Stimulated activated CD4-positive, alpha-beta T cell treated with anti-CD3 and anti-CD28 coated beads, Interleukin-2, amount 100 ng/mL, for 24 hours (primary cell): ENCODE results near the gene UTP3.
A peak's percentile ranks its signal among the peaks of the same experiment; 100 is the strongest.
"Not testable (repeated sequence)": the region's sequence is repeated elsewhere in the genome, so short reads cannot be mapped to it uniquely, and the experiment has no call there.

ENCODE experiments used
- DNase-seq, 2 donors: peaks; one replicate each; pipeline ENCODE4 v3.0.0-alpha.2; 2020

UTP3 gene

GRCh38 chr4:70687821-70688794 lies at the start of gene UTP3:
TSS of gene UTP3 (plus strand) at chr4:70688532. CDS start at chr4:70688678, 146 bp downstream.
- DNase-seq, result peak; percentile 94 to 97

- no peak for DNase-seq
Observed at GRCh38 chr4:70640192-70640591, 48.1 kb upstream of the UTP3 start.

GRCh38 chr4:70650741-70651140 lies 37.6 kb upstream of the UTP3 start:
- not testable (repeated sequence) for DNase-seq

- no peak for DNase-seq
Observed at GRCh38 chr4:70651864-70652506, 36.3 kb upstream of the UTP3 start.

- no peak for DNase-seq
Observed at GRCh38 chr4:70654605-70655011, 33.7 kb upstream of the UTP3 start.

- no peak for DNase-seq
Observed at GRCh38 chr4:70657326-70657725, 31.0 kb upstream of the UTP3 start.

GRCh38 chr4:70658418-70658817 lies 29.9 kb upstream of the UTP3 start:
- DNase-seq, result no peak

- DNase-seq, result no peak
Observed at GRCh38 chr4:70660106-70660505, 28.2 kb upstream of the UTP3 start.

- DNase-seq, result peak in 1 of 2 donors; percentile 10
Observed at GRCh38 chr4:70661309-70661922, 26.9 kb upstream of the UTP3 start.

GRCh38 chr4:70666369-70666768 lies 22.0 kb upstream of the UTP3 start, which contains the start of gene JCHAIN:
TSS of gene JCHAIN (minus strand) at chr4:70666508. CDS start at chr4:70666490, 18 bp downstream.
- no peak for DNase-seq

GRCh38 chr4:70667740-70668535 lies 20.4 kb upstream of the UTP3 start:
- DNase-seq, result no peak

- no peak for DNase-seq
Observed at GRCh38 chr4:70670332-70671014, 17.9 kb upstream of the UTP3 start.

GRCh38 chr4:70671091-70671490 lies 17.2 kb upstream of the UTP3 start:
- DNase-seq, result no peak

- DNase-seq, result no peak
Observed at GRCh38 chr4:70674191-70674590, 14.1 kb upstream of the UTP3 start.

- DNase-seq, result no peak
Observed at GRCh38 chr4:70674731-70675130, 13.6 kb upstream of the UTP3 start.

GRCh38 chr4:70676554-70677090 lies 11.7 kb upstream of the UTP3 start:
- no peak for DNase-seq

- DNase-seq, result no peak
Observed at GRCh38 chr4:70678383-70678999, 9.8 kb upstream of the UTP3 start.

GRCh38 chr4:70680934-70681333 lies 7.4 kb upstream of the UTP3 start:
- no peak for DNase-seq

- no peak for DNase-seq
Observed at GRCh38 chr4:70681704-70682103, 6.6 kb upstream of the UTP3 start.

GRCh38 chr4:70682142-70682541 lies 6.2 kb upstream of the UTP3 start:
- not testable (repeated sequence) for DNase-seq

- peak; percentile 30 to 37 for DNase-seq
Observed at GRCh38 chr4:70687392-70687791, 940 bp upstream of the UTP3 start.
